ENCODE results near the gene RALGPS1. TPM values are rescaled to one million over a fixed set of nuclear protein-coding genes. Genes with fewer than 3 reads are reported as not detected.
A peak's percentile ranks its signal among the peaks of the same experiment; 100 is the strongest.

The RALGPS1 gene
- polyA plus RNA-seq, 1 of the 3 experiments (the other 2 are of a cell fraction) = 3.9 TPM

GRCh38 chr9:127187231-127187956 lies 272.8 kb downstream of the RALGPS1 start:
- peaks cover 18% of the 10 kb centered on the region for H3F3A ChIP-seq (replicated peaks; ENCODE audit: insufficient read depth)
- no peaks in the 10 kb centered on the region for H4K20me1 ChIP-seq (ENCODE audit: insufficient read depth)
- H3K79me2 ChIP-seq (ENCODE audit: insufficient read depth) = no peaks in the 10 kb centered on the region
- no peak for DNase-seq
- ChIA-PET CTCF (interaction anchor here (1.2 to 3.8 kb wide), 5 partner anchors 12 to 252 kb away, joined by 3 to 23 read pairs (median 5); no protein-coding TSS in a partner anchor), POLR2A (no interaction called here)
- peak overlapping the region; percentile 67; the same call in 1 of the 2 replicates for H3K4me2 ChIP-seq
- no peaks in the 10 kb centered on the region for H3K9me2 ChIP-seq
- 57% methylated on average over 14 of the region's 14 CpGs for WGBS (ENCODE audit: low lambda C conversion rate)
- H3K4me3 ChIP-seq (ENCODE audit: low read depth in 2 of 2, low read length in 1 of 2) = no peak overlapping the region
- no peaks in the 10 kb centered on the region for H3K27me3 ChIP-seq (ENCODE audit: insufficient read depth)
- H3K9me3 ChIP-seq = no peaks in the 10 kb centered on the region
- H3K27ac ChIP-seq (ENCODE audit: low read depth in 2 of 2, low read length in 1 of 2) = peak overlapping the region; percentile 56 to 85; a peak in 2 of 4 replicates
- no peak overlapping the region for H3K9ac ChIP-seq
- H3K36me3 ChIP-seq (replicated peaks in 1 of 2; ENCODE audit: control insufficient read depth in 1 of 2, insufficient read depth in 2 of 2, low read length in 1 of 2) = no peaks in the 10 kb centered on the region
- H3K4me1 ChIP-seq (ENCODE audit: control insufficient read depth in 1 of 2, insufficient read depth in 2 of 2, low read depth in 1 of 2, low read length in 1 of 2) = peaks cover 21 to 22% of the 10 kb centered on the region in 2 experiments; a peak in 3 of 4 replicates
- TF ChIP-seq ZBTB33 (IDR thresholded peaks at IDR 0.05; ENCODE audit: borderline replicate concordance, low read depth) (no peak), SIN3A (IDR thresholded peaks at IDR 0.05; ENCODE audit: borderline replicate concordance, low read depth, low read length) (0 out of 2 replicates have a peak, but pooled peaks have one; percentile 33), TCF12 (IDR thresholded peaks at IDR 0.05) (peak; percentile 76), RXRA (IDR thresholded peaks at IDR 0.05; ENCODE audit: borderline replicate concordance, low read depth) (peak; percentile 80; the same call in 1 of the 2 replicates), MAX (IDR thresholded peaks at IDR 0.05; ENCODE audit: low read depth) (0 out of 2 replicates have a peak, but pooled peaks have one; percentile 65), TAF1 (IDR thresholded peaks at IDR 0.05; ENCODE audit: borderline replicate concordance, low read depth, low read length) (no peak), JUND (IDR thresholded peaks at IDR 0.05) (0 out of 2 replicates have a peak, but pooled peaks have one; percentile 25), NFIC (IDR thresholded peaks at IDR 0.05; ENCODE audit: borderline replicate concordance) (peak; percentile 57; the same call in 1 of the 2 replicates), GATA2 (CRISPR knock-in tag; IDR thresholded peaks at IDR 0.05) (no peak), POLR2AphosphoS5 (IDR thresholded peaks at IDR 0.05; ENCODE audit: low read depth, low read length) (peak; percentile 45; the same call in 1 of the 2 replicates), FOSL2 (IDR thresholded peaks at IDR 0.05; ENCODE audit: borderline replicate concordance, low read depth) (peak; percentile 87), NRF1 (IDR thresholded peaks at IDR 0.05; ENCODE audit: low read depth, low read length) (peak; percentile 59; the same call in 1 of the 2 replicates)
- TF ChIP-seq, protein P1, sequence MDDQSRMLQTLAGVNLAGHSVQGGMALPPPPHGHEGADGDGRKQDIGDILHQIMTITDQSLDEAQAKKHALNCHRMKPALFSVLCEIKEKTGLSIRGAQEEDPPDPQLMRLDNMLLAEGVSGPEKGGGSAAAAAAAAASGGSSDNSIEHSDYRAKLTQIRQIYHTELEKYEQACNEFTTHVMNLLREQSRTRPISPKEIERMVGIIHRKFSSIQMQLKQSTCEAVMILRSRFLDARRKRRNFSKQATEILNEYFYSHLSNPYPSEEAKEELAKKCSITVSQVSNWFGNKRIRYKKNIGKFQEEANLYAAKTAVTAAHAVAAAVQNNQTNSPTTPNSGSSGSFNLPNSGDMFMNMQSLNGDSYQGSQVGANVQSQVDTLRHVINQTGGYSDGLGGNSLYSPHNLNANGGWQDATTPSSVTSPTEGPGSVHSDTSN (IDR thresholded peaks at IDR 0.05) = peak; percentile 31; the same call in 1 of the 2 replicates
- H2AFZ ChIP-seq (ENCODE audit: low read depth) = no peak overlapping the region
